ENCODE measurements around the gene NANOS3. TPM values are rescaled to one million over a fixed set of nuclear protein-coding genes. Genes with fewer than 3 reads are reported as not detected.
A peak's percentile ranks its signal among the peaks of the same experiment; 100 is the strongest.

Gene NANOS3
- total RNA-seq, 1 experiment from 2014 or later = not detected

GRCh38 chr19:13884726-13885591 is 8.0 kb downstream of the NANOS3 start:
- no peak for DNase-seq (ENCODE audit: low read depth)

GRCh38 chr19:13885826-13886365 is 9.0 kb downstream of the NANOS3 start:
- no peak for DNase-seq (ENCODE audit: low read depth)

GRCh38 chr19:13887018-13887436 is 10.1 kb downstream of the NANOS3 start:
- no peak for DNase-seq (ENCODE audit: low read depth)

DNA sequence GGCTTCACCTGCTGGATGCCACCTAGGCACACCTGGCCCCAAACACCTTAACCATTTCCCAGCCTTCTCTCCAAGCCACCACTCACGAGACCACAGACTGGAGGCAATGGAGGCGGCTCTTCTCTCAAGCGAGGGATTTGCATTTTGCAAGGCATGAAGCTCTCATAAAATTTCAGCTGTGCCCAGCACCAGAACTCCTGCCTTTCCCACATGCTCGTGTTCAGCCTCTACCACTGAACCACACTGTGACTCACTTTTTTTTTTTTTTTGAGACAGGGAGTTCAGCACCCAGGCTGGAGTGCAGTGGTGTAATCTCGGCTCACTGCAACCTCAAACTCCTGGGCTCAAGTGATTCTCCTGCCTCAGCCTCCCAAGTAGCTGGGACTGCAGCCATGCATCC is 10.6 kb downstream of the NANOS3 start:
- peak; percentile 60 for DNase-seq (ENCODE audit: low read depth)

- no peak for DNase-seq (ENCODE audit: low read depth)
Measured at GRCh38 chr19:13888281-13888680, 11.3 kb downstream of the NANOS3 start.

- no peak for DNase-seq (ENCODE audit: low read depth)
Measured at GRCh38 chr19:13890136-13890535, 13.2 kb downstream of the NANOS3 start.

DNA sequence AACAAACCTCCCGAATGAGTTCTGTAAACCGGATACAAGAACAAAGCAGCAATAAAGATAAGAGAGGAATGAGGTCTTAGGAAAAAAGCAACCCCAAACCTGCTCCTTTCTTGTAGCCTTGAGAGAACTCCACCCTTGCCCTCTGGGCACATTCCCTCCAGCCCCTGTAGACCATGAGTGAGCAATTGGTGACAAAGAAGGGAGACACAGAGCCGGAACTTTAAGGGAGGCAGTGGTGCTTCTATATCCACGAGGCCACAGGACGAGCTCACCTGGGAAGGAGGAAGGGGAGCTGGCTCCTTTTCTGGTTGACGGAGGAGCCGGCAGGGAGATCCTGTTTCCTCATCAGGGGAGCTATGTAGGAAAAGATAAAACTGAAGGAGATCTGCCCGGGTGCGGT is 15.9 kb downstream of the NANOS3 start:
- no peak for DNase-seq (ENCODE audit: low read depth)

DNA sequence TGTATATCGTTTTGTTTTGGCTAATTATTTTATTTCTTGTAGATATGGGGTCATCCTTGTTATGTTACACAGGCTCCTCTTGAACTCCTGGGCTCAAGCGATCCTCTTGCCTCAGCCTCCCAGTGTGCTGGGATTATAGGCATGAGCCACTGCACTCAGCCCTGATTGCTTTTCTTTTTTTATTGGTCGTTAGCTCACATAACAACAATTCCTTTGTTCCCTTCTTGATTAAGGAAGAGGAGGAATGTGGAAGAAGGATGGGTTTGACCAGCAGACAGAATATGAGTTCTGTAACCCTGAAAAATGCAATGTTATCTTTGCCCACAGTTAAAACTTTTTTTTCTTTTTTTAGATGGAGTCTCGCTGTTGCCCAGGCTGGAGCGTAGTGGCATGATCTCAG is 17.6 kb downstream of the NANOS3 start:
- DNase-seq (ENCODE audit: low read depth) = no peak

- no peak for DNase-seq (ENCODE audit: low read depth)
Measured at GRCh38 chr19:13896227-13896626, 19.3 kb downstream of the NANOS3 start.

GRCh38 chr19:13899393-13899792 is 22.5 kb downstream of the NANOS3 start:
- DNase-seq (ENCODE audit: low read depth) = no peak

GRCh38 chr19:13899912-13900584 is 23.1 kb downstream of the NANOS3 start:
- DNase-seq (ENCODE audit: low read depth) = no peak

- peak; percentile 48 for DNase-seq (ENCODE audit: low read depth)
Measured at GRCh38 chr19:13902993-13903555, 26.1 kb downstream of the NANOS3 start.

- DNase-seq (ENCODE audit: low read depth) = peak; percentile 80
Measured at GRCh38 chr19:13905634-13906520, 28.9 kb downstream of the NANOS3 start, which contains the start of the genes BRME1 and CC2D1A. Gene BRME1 (minus strand): TSS chr19:13906117. CDS start chr19:13904892, 1,225 bp downstream. Gene CC2D1A (plus strand): TSS chr19:13906201. CDS start chr19:13906442, 241 bp downstream.

DNA sequence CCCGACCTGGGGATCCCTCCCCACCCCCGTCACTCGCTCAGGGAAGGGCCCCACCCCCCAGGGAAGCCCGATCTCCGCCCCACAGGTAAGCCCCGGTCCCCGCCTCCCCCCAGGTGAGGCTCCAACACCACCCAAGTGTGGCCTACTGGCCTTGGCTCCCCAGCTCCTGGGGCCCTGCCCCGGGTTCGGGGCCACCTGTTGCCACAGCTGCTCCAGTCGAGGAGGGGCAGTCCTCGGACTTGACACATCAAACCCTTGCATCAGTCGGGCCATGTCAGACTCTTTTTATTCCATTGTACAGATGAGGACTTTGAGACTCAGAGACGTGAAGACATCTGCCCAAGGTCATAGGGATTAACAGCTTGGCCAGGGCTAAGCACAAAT is 29.6 kb downstream of the NANOS3 start:
- no peak for DNase-seq (ENCODE audit: low read depth)

DNA sequence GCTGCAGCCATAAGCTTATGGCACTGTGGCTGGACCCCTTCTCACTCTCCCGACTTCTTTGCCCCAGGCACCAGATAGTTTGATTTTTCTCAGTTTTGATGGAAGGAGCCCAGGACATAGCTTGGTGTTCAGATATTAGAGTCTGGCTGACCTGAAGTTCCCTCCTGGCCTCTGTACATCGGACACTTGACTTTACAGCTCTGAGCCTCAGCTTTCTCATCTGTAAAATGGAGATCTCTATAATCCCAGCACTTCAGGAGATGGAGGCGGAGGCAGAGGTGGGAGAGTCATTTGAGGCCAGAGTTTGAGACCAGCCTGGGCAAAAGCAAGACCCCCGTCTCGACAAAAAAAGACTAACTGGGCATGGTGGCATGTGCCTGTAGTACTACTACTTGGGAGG is 30.0 kb downstream of the NANOS3 start:
- DNase-seq (ENCODE audit: low read depth) = no peak

DNA sequence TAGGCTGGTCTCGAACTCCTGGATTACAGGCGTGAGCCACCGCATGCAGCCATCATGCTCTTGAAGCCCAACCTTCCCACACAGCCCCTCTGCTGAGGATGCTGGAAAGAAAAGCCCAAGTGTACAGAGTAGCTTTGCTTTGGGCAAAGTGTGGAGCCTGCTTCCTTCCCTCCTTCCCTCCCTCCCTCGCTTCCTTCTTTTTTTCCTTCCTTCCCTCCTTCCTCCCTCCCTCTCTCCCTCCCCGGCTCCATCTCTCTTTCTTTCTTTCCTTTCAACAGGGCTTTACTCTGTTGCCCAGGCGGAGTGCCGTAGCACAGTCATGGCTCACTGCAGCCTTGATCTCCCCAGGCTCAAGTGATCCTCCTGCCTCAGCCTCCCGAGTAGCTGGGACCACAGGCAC is 31.7 kb downstream of the NANOS3 start:
- no peak for DNase-seq (ENCODE audit: low read depth)

DNA sequence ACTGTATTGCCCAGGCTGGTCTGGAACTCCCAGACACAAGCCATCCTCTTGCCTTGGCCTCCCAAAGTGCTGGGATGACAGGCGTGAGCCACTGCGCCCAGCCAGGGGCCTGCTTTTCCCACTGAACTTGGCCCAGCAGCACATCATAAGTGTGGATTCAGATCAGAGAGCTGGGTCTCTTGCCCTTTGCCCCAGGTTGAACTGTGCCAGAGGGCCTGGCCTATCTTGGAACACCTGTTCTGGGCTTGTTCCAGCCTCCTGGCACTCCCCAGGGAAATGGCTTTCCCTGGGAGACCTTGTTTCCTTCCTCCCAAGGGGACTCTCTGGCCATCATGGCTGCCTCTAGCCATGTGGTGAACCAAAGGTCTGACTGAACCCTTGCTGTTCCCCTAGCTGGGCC is 32.5 kb downstream of the NANOS3 start:
- no peak for DNase-seq (ENCODE audit: low read depth)

DNA sequence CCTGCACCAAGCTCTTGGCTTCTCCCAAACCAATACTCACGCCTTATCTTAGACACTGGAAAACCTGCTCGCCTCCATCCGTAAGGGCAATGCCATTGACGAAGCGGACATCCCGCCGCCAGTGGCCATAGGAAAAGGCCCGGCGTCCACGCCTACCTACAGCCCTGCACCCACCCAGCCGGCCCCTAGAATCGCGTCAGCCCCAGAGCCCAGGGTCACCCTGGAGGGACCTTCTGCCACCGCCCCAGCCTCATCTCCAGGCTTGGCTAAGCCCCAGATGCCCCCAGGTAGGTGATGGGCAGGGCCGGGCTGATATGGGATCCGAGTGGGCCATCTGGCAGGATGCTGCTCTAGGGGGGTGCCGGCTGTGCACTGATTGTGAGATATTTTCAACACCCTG is 36.4 kb downstream of the NANOS3 start:
- DNase-seq (ENCODE audit: low read depth) = no peak

DNA sequence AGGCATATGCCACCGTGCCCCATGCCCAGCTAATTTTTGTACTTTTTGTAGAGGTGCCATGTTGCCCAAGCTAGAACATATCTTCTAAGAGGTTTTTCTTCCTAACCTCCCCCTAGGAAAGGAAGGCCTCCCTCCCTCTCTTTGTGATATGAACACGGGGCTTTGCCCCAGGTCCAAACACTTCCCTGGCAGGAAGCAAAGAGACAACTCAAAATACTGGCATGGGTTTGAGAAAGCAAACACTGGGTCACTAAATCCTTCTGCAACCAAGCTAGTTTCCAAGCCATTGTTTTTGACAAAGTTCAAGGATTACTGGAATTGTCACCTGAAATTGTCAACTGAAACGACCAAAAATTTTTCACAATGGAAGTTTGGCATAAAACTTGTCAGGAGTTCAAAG is 37.8 kb downstream of the NANOS3 start:
- DNase-seq (ENCODE audit: low read depth) = no peak

DNA sequence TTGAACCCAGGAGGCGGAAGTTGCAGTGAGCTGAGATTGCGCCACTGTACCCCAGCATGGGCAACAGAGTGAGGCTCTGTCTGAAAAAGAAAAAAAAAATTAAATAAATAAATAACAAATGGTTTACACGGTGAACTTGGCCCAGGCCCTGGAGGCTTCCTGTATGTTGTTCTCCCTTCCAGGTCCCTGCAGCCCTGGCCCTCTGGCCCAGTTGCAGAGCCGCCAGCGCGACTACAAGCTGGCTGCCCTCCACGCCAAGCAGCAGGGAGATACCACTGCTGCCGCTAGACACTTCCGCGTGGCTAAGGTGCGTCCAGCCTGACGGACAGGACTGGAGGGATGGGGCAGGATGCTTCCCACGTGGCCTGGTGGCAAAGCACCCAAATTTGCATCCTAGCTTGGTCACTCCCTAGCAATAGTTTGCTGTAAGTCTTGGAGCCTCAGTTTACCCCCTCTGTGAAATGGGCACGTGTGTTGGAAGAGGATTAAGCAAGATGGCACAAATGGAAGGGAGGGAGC is 41.0 kb downstream of the NANOS3 start:
- DNase-seq (ENCODE audit: low read depth) = no peak
